ENCODE results near the gene STMN1. TPM values are rescaled to one million over a fixed set of nuclear protein-coding genes. Genes with fewer than 3 reads are reported as not detected.
A peak's percentile ranks its signal among the peaks of the same experiment; 100 is the strongest.

STMN1 gene
- total RNA-seq, 1 experiment from 2014 or later = 307 TPM

GRCh38 chr1:25895365-25895990, 10.7 kb downstream of the STMN1 start:
- peak; percentile 93 for DNase-seq (ENCODE audit: low read depth)

- no peak for DNase-seq (ENCODE audit: low read depth)
Measured at GRCh38 chr1:25893116-25893515, 13.1 kb downstream of the STMN1 start.

- DNase-seq (ENCODE audit: low read depth) = no peak
Measured at GRCh38 chr1:25891606-25892005, 14.6 kb downstream of the STMN1 start.

GRCh38 chr1:25890239-25891034, 15.8 kb downstream of the STMN1 start:
- peak; percentile 78 for DNase-seq (ENCODE audit: low read depth)

GRCh38 chr1:25889470-25889869, 16.7 kb downstream of the STMN1 start:
- no peak for DNase-seq (ENCODE audit: low read depth)

- no peak for DNase-seq (ENCODE audit: low read depth)
Measured at GRCh38 chr1:25888426-25888987, 17.7 kb downstream of the STMN1 start.

- DNase-seq (ENCODE audit: low read depth) = no peak
Measured at GRCh38 chr1:25885602-25886001, 20.6 kb downstream of the STMN1 start.

- no peak for DNase-seq (ENCODE audit: low read depth)
Measured at GRCh38 chr1:25881266-25881665, 25.0 kb downstream of the STMN1 start.

GRCh38 chr1:25880518-25880917, 25.7 kb downstream of the STMN1 start:
- no peak for DNase-seq (ENCODE audit: low read depth)

GRCh38 chr1:25879675-25880074, 26.5 kb downstream of the STMN1 start:
- DNase-seq (ENCODE audit: low read depth) = no peak

- no peak for DNase-seq (ENCODE audit: low read depth)
Measured at GRCh38 chr1:25878690-25879089, 27.5 kb downstream of the STMN1 start.

GRCh38 chr1:25877155-25877554, 29.1 kb downstream of the STMN1 start:
- DNase-seq (ENCODE audit: low read depth) = no peak

- no peak for DNase-seq (ENCODE audit: low read depth)
Measured at GRCh38 chr1:25876693-25877077, 29.5 kb downstream of the STMN1 start.

GRCh38 chr1:25875856-25876692, 30.1 kb downstream of the STMN1 start:
- DNase-seq (ENCODE audit: low read depth) = no peak

GRCh38 chr1:25875154-25875855, 30.9 kb downstream of the STMN1 start, which contains the start of gene PAQR7:
PAQR7 (minus strand) TSS chr1:25875708; CDS start chr1:25863839, 11,869 bp downstream.
- DNase-seq (ENCODE audit: low read depth) = peak; percentile 86

- DNase-seq (ENCODE audit: low read depth) = no peak
Measured at GRCh38 chr1:25874635-25875153, 31.5 kb downstream of the STMN1 start.

GRCh38 chr1:25874209-25874608, 32.0 kb downstream of the STMN1 start:
- no peak for DNase-seq (ENCODE audit: low read depth)

- DNase-seq (ENCODE audit: low read depth) = no peak
Measured at GRCh38 chr1:25873120-25873519, 33.1 kb downstream of the STMN1 start.

GRCh38 chr1:25872713-25873112, 33.5 kb downstream of the STMN1 start:
- DNase-seq (ENCODE audit: low read depth) = no peak

GRCh38 chr1:25871704-25872494, 34.3 kb downstream of the STMN1 start:
- DNase-seq (ENCODE audit: low read depth) = no peak
